ENCODE results near the gene CASP4. TPM values are rescaled to one million over a fixed set of nuclear protein-coding genes. Genes with fewer than 3 reads are reported as not detected.

Gene CASP4
- polyA plus RNA-seq, 1 donor from 2014 or later: not detected

GRCh38 chr11:105003151-105003550 lies 34.8 kb upstream of the CASP4 start:
- H2AFZ ChIP-seq (ENCODE audit: low read depth, low read length): no peak overlapping the region
- no peaks in the 10 kb centered on the region for H3K9me2 ChIP-seq (ENCODE audit: insufficient read depth, low read length)
- TF ChIP-seq REST (IDR thresholded peaks at IDR 0.05; ENCODE audit: borderline replicate concordance) (no peak), SMC3 (conservative IDR thresholded peaks at IDR 0.05; ENCODE audit: poor library complexity) (no peak), TAF1 (IDR thresholded peaks at IDR 0.05; ENCODE audit: low read depth) (no peak)

DNA sequence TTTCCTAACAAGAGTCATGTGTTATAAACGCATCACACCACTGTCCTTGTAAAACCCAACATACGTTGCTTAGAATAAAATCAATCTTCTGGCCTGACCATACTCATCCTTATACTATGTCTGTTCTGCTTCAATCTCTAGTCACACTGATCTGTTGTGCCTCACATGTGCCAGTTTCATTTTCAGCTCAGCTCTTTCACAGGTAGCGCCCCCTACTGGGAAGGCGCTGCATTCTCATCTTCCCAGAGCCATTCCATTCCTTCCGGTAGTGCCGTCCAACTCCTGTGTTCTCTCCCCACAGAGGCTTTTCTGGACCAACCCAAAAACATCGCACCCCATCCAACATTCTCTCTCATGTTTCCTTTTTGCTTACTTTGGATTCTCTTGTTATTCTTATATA lies 32.4 kb upstream of the CASP4 start:
- no peak for TF ChIP-seq TAF1 (IDR thresholded peaks at IDR 0.05; ENCODE audit: low read depth)
- TF ChIP-seq REST (IDR thresholded peaks at IDR 0.05; ENCODE audit: borderline replicate concordance): no peak
- no peak for TF ChIP-seq MXI1 (conservative IDR thresholded peaks at IDR 0.05; ENCODE audit: poor library complexity, severe bottlenecking)
- TF ChIP-seq EZH2 (IDR thresholded peaks at IDR 0.05; ENCODE audit: borderline replicate concordance, insufficient read depth, low read length, poor library complexity, severe bottlenecking): no peak
- TF ChIP-seq SMC3 (conservative IDR thresholded peaks at IDR 0.05; ENCODE audit: poor library complexity): no peak
- no peak for TF ChIP-seq CTCF (IDR thresholded peaks at IDR 0.05; ENCODE audit: poor library complexity, severe bottlenecking)
- TF ChIP-seq POLR2AphosphoS5 (IDR thresholded peaks at IDR 0.05): no peak
- no peak for TF ChIP-seq EP300 (conservative IDR thresholded peaks at IDR 0.05; ENCODE audit: poor library complexity, severe bottlenecking)
- no peak for TF ChIP-seq RAD21 (conservative IDR thresholded peaks at IDR 0.05)
- H3K79me2 ChIP-seq (replicated peaks; ENCODE audit: insufficient read depth, low read length): no peaks in the 10 kb centered on the region
- H3K4me2 ChIP-seq (ENCODE audit: low read length): no peak overlapping the region
- no peaks in the 10 kb centered on the region for H4K20me1 ChIP-seq (ENCODE audit: insufficient read depth)
- no peaks in the 10 kb centered on the region for H3K9me3 ChIP-seq (ENCODE audit: low read length)
- H3K27me3 ChIP-seq (ENCODE audit: insufficient read depth, low read depth, low read length): no peaks in the 10 kb centered on the region
- H3K9ac ChIP-seq (ENCODE audit: low read length): no peak overlapping the region
- H3K27ac ChIP-seq (ENCODE audit: low read length): no peak overlapping the region
- no peaks in the 10 kb centered on the region for H3K9me2 ChIP-seq (ENCODE audit: insufficient read depth, low read length)
- H2AFZ ChIP-seq (ENCODE audit: low read depth, low read length): no peak overlapping the region
- no peak overlapping the region for H3K4me3 ChIP-seq (ENCODE audit: low read length)
- H3F3A ChIP-seq (ENCODE audit: insufficient read depth, low read length, poor library complexity, severe bottlenecking): no peaks in the 10 kb centered on the region
- no peaks in the 10 kb centered on the region for H3K36me3 ChIP-seq (ENCODE audit: insufficient read depth, low read length)

More at GRCh38 chr11:105003151-105003550, 34.8 kb upstream of the CASP4 start:
- Histone ChIP-seq H3K36me3 (ENCODE audit: insufficient read depth, low read length) (no peaks in the 10 kb centered on the region), H3K9ac (ENCODE audit: low read length) (no peak overlapping the region), H3K4me2 (ENCODE audit: low read length) (no peak overlapping the region), H3F3A (ENCODE audit: insufficient read depth, low read length, poor library complexity, severe bottlenecking) (no peaks in the 10 kb centered on the region), H3K79me2 (replicated peaks; ENCODE audit: insufficient read depth, low read length) (no peaks in the 10 kb centered on the region), H4K20me1 (ENCODE audit: insufficient read depth) (no peaks in the 10 kb centered on the region), H3K4me3 (ENCODE audit: low read length) (no peak overlapping the region), H3K27me3 (ENCODE audit: insufficient read depth, low read depth, low read length) (no peaks in the 10 kb centered on the region), H3K27ac (ENCODE audit: low read length) (no peak overlapping the region), H3K9me3 (ENCODE audit: low read length) (no peaks in the 10 kb centered on the region)

Measured in neural cell (in vitro differentiated cells).